GM18499 (cell line): ENCODE measurements around the gene TTF2.

Experiments
- ATAC-seq: cut with Tn5 transposase; IDR thresholded peaks from one replicate; pipeline ENCODE4 v1.9.1; 2021; ENCODE audit warnings: moderate number of reproducible peaks; ENCODE audit not compliant: insufficient read depth, unreplicated experiment

The TTF2 gene

GRCh38 chr1:117059678-117060440, at the start of gene TTF2:
Gene TTF2 (plus strand): TSS chr1:117060326. CDS start chr1:117060347, 21 bp downstream.
- peak; percentile 96 for ATAC-seq

- no peak for ATAC-seq
Measured at GRCh38 chr1:117011334-117011733, 48.8 kb upstream of the TTF2 start.

GRCh38 chr1:117013309-117013858, 46.7 kb upstream of the TTF2 start:
- ATAC-seq, result no peak

GRCh38 chr1:117014209-117014608, 45.9 kb upstream of the TTF2 start:
- no peak for ATAC-seq

GRCh38 chr1:117015724-117016123, 44.4 kb upstream of the TTF2 start:
- ATAC-seq, result no peak

- no peak for ATAC-seq
Measured at GRCh38 chr1:117017062-117017461, 43.1 kb upstream of the TTF2 start.

- no peak for ATAC-seq
Measured at GRCh38 chr1:117017648-117018047, 42.5 kb upstream of the TTF2 start.

- ATAC-seq, result no peak
Measured at GRCh38 chr1:117020526-117021156, 39.5 kb upstream of the TTF2 start.

GRCh38 chr1:117022114-117022513, 38.0 kb upstream of the TTF2 start:
- no peak for ATAC-seq

GRCh38 chr1:117025568-117025967, 34.6 kb upstream of the TTF2 start:
- no peak for ATAC-seq

- no peak for ATAC-seq
Measured at GRCh38 chr1:117026361-117026760, 33.8 kb upstream of the TTF2 start.

GRCh38 chr1:117029685-117030084, 30.4 kb upstream of the TTF2 start:
- no peak for ATAC-seq

- no peak for ATAC-seq
Measured at GRCh38 chr1:117030271-117030877, 29.8 kb upstream of the TTF2 start.

GRCh38 chr1:117032266-117032665, 27.9 kb upstream of the TTF2 start:
- ATAC-seq, result no peak

- ATAC-seq, result no peak
Measured at GRCh38 chr1:117032681-117033539, 27.2 kb upstream of the TTF2 start.

- ATAC-seq, result no peak
Measured at GRCh38 chr1:117033772-117034171, 26.4 kb upstream of the TTF2 start.

- ATAC-seq, result no peak
Measured at GRCh38 chr1:117034791-117035290, 25.3 kb upstream of the TTF2 start.

- ATAC-seq, result no peak
Measured at GRCh38 chr1:117036018-117036461, 24.1 kb upstream of the TTF2 start.

- ATAC-seq, result no peak
Measured at GRCh38 chr1:117037802-117038201, 22.3 kb upstream of the TTF2 start.

- ATAC-seq, result no peak
Measured at GRCh38 chr1:117038236-117038635, 21.9 kb upstream of the TTF2 start.
